Prostate gland (tissue), 2 donors: Measurements from ENCODE around the gene SUDS3. TPM values are rescaled to one million over a fixed set of nuclear protein-coding genes. Genes with fewer than 3 reads are reported as not detected.

ENCODE experiments used
- DNase-seq: peaks from one replicate; pipeline ENCODE4 v3.0.0-alpha.2; 2019; ENCODE audit warnings: low spot score
- H3K27ac ChIP-seq, 2 donors: fragments of 200-600 bp; sonication (generic); 2 replicates each; pipeline ENCODE4 v1.5.1; 2017 to 2019
- H3K27me3 ChIP-seq: fragments of 200-600 bp; sonication (generic); replicated peaks from 2 replicates; pipeline ENCODE4 v1.5.1; 2019; ENCODE audit not compliant: insufficient read depth
- H3K36me3 ChIP-seq, 2 donors: fragments of 200-600 bp; sonication (generic); 1 replicate in 1 of 2; 2 replicates in 1 of 2; pipeline versions ENCODE4 v1.5.1 to v1.8.1; 2017 to 2019
- H3K4me1 ChIP-seq: fragments of 200-600 bp; sonication (generic); replicated peaks from 2 replicates; pipeline ENCODE4 v1.5.1; 2019
- H3K4me3 ChIP-seq, 2 donors: fragments of 200-600 bp; sonication (generic); 2 replicates each; pipeline ENCODE4 v1.5.1; 2017 to 2019
- H3K9me3 ChIP-seq: fragments of 200-600 bp; sonication (generic); 2 replicates; pipeline ENCODE4 v1.5.1; 2017
- CTCF ChIP-seq, 4 experiments: fragments of 200-600 bp in 2 of 4; fragments of 450-650 bp in 2 of 4; sonication (generic) in 2 of 4; IDR thresholded peaks; 1 replicate in 3 of 4; 2 replicates in 1 of 4; pipeline ENCODE4 v1.5.1; 2016 to 2019; ENCODE audit warnings: antibody characterized with exemption in 4 of 4, mild to moderate bottlenecking in 2 of 4, moderate library complexity in 2 of 4
- POLR2A ChIP-seq: fragments of 450-650 bp; IDR thresholded peaks from one replicate; pipeline ENCODE4 v1.6.1; 2016; ENCODE audit warnings: antibody characterized with exemption, mild to moderate bottlenecking
- POLR2AphosphoS5 ChIP-seq: sonication (generic); formaldehyde crosslinking; IDR thresholded peaks from one replicate; pipeline ENCODE4 v1.6.1; 2017; ENCODE audit warnings: antibody characterized with exemption
- WGBS: methylation state at CpG from one replicate; pipeline ENCODE4 v1.1.5; 2018; 5-methylcytosine and 5-hydroxymethylcytosine counted together
- intact Hi-C: fragments of 100-400 bp; cut with DNase I; formaldehyde crosslinking; loops from one replicate; pipeline ENCODE4 v1.14.2; 2022
- total RNA-seq, 2 donors: library from RNA; depleted of rRNA; stranded (reverse); fragments of >200 nt; gene quantifications; one replicate each; pipeline ENCODE4 v1.1.0, GENCODE V29; 2016

Gene SUDS3
- total RNA-seq, 2 donors from 2014 or later = 62.0 to 82.6 TPM

DNA sequence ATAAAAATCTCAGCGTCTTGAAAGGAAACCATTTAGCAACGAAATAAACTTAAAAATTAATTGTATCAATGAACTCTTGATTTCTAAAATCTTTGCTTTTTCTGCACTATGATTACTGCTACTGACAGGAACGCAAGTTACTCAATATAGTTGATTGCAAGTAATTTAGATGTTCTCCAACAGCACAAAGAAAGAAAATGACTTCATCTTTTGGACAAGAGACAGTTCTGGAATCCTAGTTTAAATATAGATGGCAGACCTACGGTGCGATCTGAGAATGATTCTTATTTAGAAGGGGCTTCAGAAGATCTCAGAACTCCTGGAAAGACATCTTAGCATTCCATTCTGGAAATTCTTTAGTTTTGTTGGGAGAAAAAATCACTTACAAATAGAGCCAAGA is 1.4 kb upstream of the SUDS3 start:
- Histone ChIP-seq H3K36me3 (no peaks in the 10 kb centered on the region), H3K9me3 (no peaks in the 10 kb centered on the region), H3K27ac (no peak overlapping the region), H3K4me1 (no peaks in the 10 kb centered on the region), H3K27me3 (no peaks in the 10 kb centered on the region), H3K4me3 (no peak overlapping the region)
- DNase-seq = no peak
- 80% methylated on average over 5 of the region's 5 CpGs for WGBS
- intact Hi-C loops = loop anchor here (5.0 kb wide), 2 partner anchors 238 to 313 kb away; partner anchors contain the start of genes PEBP1 and WSB2
- no peak for TF ChIP-seq POLR2A
- TF ChIP-seq POLR2AphosphoS5 = no peak
- TF ChIP-seq CTCF (IDR thresholded peaks at IDR 0.05) = no peak

DNA sequence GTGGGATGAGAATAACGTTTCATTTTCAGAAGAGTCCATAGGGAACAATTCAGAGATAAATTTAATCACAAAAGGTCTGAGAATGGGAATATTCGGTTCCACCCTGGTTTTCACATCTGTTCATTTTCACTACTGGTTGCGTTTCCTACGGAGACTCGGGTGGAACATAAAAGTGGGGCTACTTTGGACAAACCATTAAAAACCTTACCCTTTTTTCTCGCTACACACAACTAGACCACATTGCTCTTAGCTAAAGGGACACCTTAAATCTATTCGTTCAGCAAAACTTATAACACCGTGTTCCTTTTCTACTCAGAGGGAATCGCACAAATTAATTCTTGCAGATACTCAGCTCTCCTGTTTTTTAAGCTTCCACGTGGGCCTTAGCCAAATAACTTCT is 1.0 kb upstream of the SUDS3 start:
- H3K27ac ChIP-seq = peak overlapping the region in 1 of 2 donors; percentile 95
- H3K36me3 ChIP-seq = no peaks in the 10 kb centered on the region
- WGBS = 69% methylated on average over 10 of the region's 10 CpGs
- H3K27me3 ChIP-seq = no peaks in the 10 kb centered on the region
- DNase-seq = no peak
- TF ChIP-seq POLR2AphosphoS5 (no peak), POLR2A (no peak), CTCF (IDR thresholded peaks at IDR 0.05) (no peak)
- no peaks in the 10 kb centered on the region for H3K9me3 ChIP-seq
- intact Hi-C loops = no loop called here
- H3K4me1 ChIP-seq = no peaks in the 10 kb centered on the region
- no peak overlapping the region for H3K4me3 ChIP-seq

GRCh38 chr12:118377021-118377883 is 897 bp downstream of the SUDS3 start:
- TF ChIP-seq POLR2AphosphoS5 (no peak), CTCF (IDR thresholded peaks at IDR 0.05) (no peak), POLR2A (no peak)
- no peak for DNase-seq
- Histone ChIP-seq H3K9me3 (no peaks in the 10 kb centered on the region), H3K4me3 (peak overlapping the region; percentile 98 to 100), H3K27ac (peak overlapping the region; percentile 95), H3K27me3 (no peaks in the 10 kb centered on the region), H3K4me1 (no peaks in the 10 kb centered on the region), H3K36me3 (peaks cover 0 to 4% of the 10 kb centered on the region in 2 donors)
- 3% methylated on average over 22 of the region's 22 CpGs for WGBS
- intact Hi-C loops = loop anchor here (2.0 kb wide), 1 partner anchor 194 kb away; no protein-coding TSS in a partner anchor

DNA sequence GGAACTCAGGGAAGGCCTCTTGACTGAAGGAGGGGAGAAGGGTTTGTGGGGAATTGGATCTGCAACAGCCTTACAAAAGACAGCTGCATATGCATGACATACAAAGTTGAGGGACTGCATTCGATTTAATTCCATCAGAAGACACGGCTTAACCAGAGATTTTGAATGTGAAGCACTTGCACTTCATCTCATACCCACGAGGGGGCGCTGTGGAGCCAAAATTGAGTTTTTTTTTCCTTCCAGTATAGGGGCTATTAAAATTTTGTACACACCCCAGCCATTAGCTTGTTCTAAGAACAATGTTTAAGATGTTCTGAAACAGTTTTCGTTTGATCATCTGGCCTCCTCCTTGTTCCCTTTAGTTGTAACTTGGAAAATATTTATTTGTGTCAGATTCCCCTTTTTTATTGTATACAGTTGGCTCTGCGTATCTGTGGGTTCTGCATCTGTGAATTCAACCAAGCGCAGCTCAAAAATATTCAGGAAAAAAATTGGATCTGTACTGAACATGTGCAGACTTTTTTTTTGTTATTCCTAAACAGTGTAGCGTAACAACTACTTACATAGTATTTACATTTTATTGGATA is 1.6 kb downstream of the SUDS3 start:
- TF ChIP-seq POLR2A (no peak), POLR2AphosphoS5 (peak; percentile 35), CTCF (IDR thresholded peaks at IDR 0.05) (peak; percentile 82 to 97 (median 88))
- Histone ChIP-seq H3K27ac (peak overlapping the region; percentile 95), H3K27me3 (no peaks in the 10 kb centered on the region), H3K4me1 (no peaks in the 10 kb centered on the region), H3K4me3 (peak overlapping the region; percentile 98 to 100), H3K36me3 (peaks cover 0 to 4% of the 10 kb centered on the region in 2 donors), H3K9me3 (no peaks in the 10 kb centered on the region)
- intact Hi-C loops = loop anchor here (2.0 kb wide), 1 partner anchor 195 kb away; no protein-coding TSS in a partner anchor
- 30% methylated on average over 8 of the region's 8 CpGs for WGBS
- peak; percentile 40 for DNase-seq
